ENCODE measurements around the gene DGCR8.

DGCR8 gene

GRCh38 chr22:20093418-20094196 lies 13.6 kb downstream of the DGCR8 start:
- H3K79me2 ChIP-seq (ENCODE audit: control insufficient read depth, low read length), result peaks cover 25% of the 10 kb centered on the region
- no peaks in the 10 kb centered on the region for H3K4me1 ChIP-seq (ENCODE audit: control insufficient read depth, low read length)
- H3K27me3 ChIP-seq (ENCODE audit: control insufficient read depth, low read length), result no peaks in the 10 kb centered on the region
- no peak overlapping the region for H3K27ac ChIP-seq (ENCODE audit: low read depth, low read length)
- TF ChIP-seq CTCF (IDR thresholded peaks at IDR 0.05; ENCODE audit: low read depth, low read length, poor library complexity, severe bottlenecking) (no peak), EZH2phosphoT487 (IDR thresholded peaks at IDR 0.05; ENCODE audit: borderline replicate concordance, low read length) (no peak)
- peaks cover 95% of the 10 kb centered on the region for H3K36me3 ChIP-seq (ENCODE audit: control insufficient read depth, low read length)
- H3F3A ChIP-seq (ENCODE audit: control insufficient read depth, insufficient read depth), result no peaks in the 10 kb centered on the region
- no peaks in the 10 kb centered on the region for H3K9me3 ChIP-seq (ENCODE audit: control insufficient read depth, insufficient read depth, low read length)
- no peaks in the 10 kb centered on the region for H3K9me2 ChIP-seq (replicated peaks; ENCODE audit: control insufficient read depth, low read length)
- no peak overlapping the region for H3K4me3 ChIP-seq (ENCODE audit: low read length)
- no peaks in the 10 kb centered on the region for H4K20me1 ChIP-seq (ENCODE audit: control insufficient read depth, insufficient read depth, low read depth, low read length)
- H3K4me2 ChIP-seq (ENCODE audit: low read length), result no peak overlapping the region

GRCh38 chr22:20094197-20094807 lies 14.3 kb downstream of the DGCR8 start:
- H4K20me1 ChIP-seq (ENCODE audit: control insufficient read depth, insufficient read depth, low read depth, low read length), result no peaks in the 10 kb centered on the region
- TF ChIP-seq EZH2phosphoT487 (IDR thresholded peaks at IDR 0.05; ENCODE audit: borderline replicate concordance, low read length), result no peak
- no peak for TF ChIP-seq CTCF (IDR thresholded peaks at IDR 0.05; ENCODE audit: low read depth, low read length, poor library complexity, severe bottlenecking)
- no peaks in the 10 kb centered on the region for H3F3A ChIP-seq (ENCODE audit: control insufficient read depth, insufficient read depth)
- H3K9me2 ChIP-seq (replicated peaks; ENCODE audit: control insufficient read depth, low read length), result no peaks in the 10 kb centered on the region
- peaks cover 25% of the 10 kb centered on the region for H3K79me2 ChIP-seq (ENCODE audit: control insufficient read depth, low read length)
- H3K4me2 ChIP-seq (ENCODE audit: low read length), result no peak overlapping the region
- no peaks in the 10 kb centered on the region for H3K27me3 ChIP-seq (ENCODE audit: control insufficient read depth, low read length)
- H3K4me3 ChIP-seq (ENCODE audit: low read length), result no peak overlapping the region
- H3K36me3 ChIP-seq (ENCODE audit: control insufficient read depth, low read length), result peaks cover 95% of the 10 kb centered on the region
- H3K9me3 ChIP-seq (ENCODE audit: control insufficient read depth, insufficient read depth, low read length), result no peaks in the 10 kb centered on the region
- H3K4me1 ChIP-seq (ENCODE audit: control insufficient read depth, low read length), result no peaks in the 10 kb centered on the region
- no peak overlapping the region for H3K27ac ChIP-seq (ENCODE audit: low read depth, low read length)

DNA sequence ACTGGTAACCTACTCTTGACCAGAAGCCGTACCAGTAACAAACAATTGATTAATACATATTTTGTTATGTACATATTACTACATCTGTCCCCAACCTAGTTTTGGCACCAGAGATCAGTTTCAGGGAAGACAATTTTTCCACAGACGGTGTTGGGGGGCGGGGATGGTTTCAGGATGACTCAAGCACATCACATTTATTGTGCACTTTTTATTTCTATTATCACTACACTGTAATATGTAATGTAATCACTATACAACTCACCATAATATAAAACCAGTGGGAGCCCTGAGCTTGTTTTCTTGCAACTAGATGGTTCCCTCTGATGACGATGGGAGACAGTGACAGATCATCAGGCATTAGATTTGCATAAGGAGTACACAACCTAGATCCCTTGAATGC lies 15.5 kb downstream of the DGCR8 start:
- Histone ChIP-seq H3K4me2 (ENCODE audit: low read length) (no peak overlapping the region), H3K36me3 (ENCODE audit: control insufficient read depth, low read length) (peaks cover 95% of the 10 kb centered on the region), H4K20me1 (ENCODE audit: control insufficient read depth, insufficient read depth, low read depth, low read length) (no peaks in the 10 kb centered on the region), H3K27ac (ENCODE audit: low read depth, low read length) (no peak overlapping the region), H3K27me3 (ENCODE audit: control insufficient read depth, low read length) (no peaks in the 10 kb centered on the region), H3F3A (ENCODE audit: control insufficient read depth, insufficient read depth) (no peaks in the 10 kb centered on the region), H3K9me2 (replicated peaks; ENCODE audit: control insufficient read depth, low read length) (no peaks in the 10 kb centered on the region), H3K4me1 (ENCODE audit: control insufficient read depth, low read length) (no peaks in the 10 kb centered on the region), H3K9me3 (ENCODE audit: control insufficient read depth, insufficient read depth, low read length) (no peaks in the 10 kb centered on the region), H3K4me3 (ENCODE audit: low read length) (no peak overlapping the region), H3K79me2 (ENCODE audit: control insufficient read depth, low read length) (peaks cover 25% of the 10 kb centered on the region)
- no peak for TF ChIP-seq CTCF (IDR thresholded peaks at IDR 0.05; ENCODE audit: low read depth, low read length, poor library complexity, severe bottlenecking)
- TF ChIP-seq EZH2phosphoT487 (IDR thresholded peaks at IDR 0.05; ENCODE audit: borderline replicate concordance, low read length), result no peak

All from DOHH2 (cell line).